Loucy (cell line): ENCODE measurements around the gene AATK.

ENCODE experiments used
- H2AFZ ChIP-seq: fragments of 200-600 bp; sonication (generic); 2 replicates; pipeline ENCODE4 v1.6.0; 2016; ENCODE audit warnings: antibody characterized with exemption, mild to moderate bottlenecking, low read length, moderate library complexity
- H3F3A ChIP-seq: fragments of 200-600 bp; 2 replicates; pipeline ENCODE4 v1.6.0; 2016; ENCODE audit warnings: antibody characterized with exemption, low read depth, mild to moderate bottlenecking
- H3K27me3 ChIP-seq: fragments of 200-600 bp; sonication (generic); 2 replicates; pipeline ENCODE4 v1.6.1; 2014; ENCODE audit warnings: low read length, mild to moderate bottlenecking; ENCODE audit not compliant: insufficient read depth, poor library complexity, severe bottlenecking
- H3K36me3 ChIP-seq: fragments of 200-600 bp; sonication (generic); 2 replicates; pipeline ENCODE4 v1.6.1; 2016; ENCODE audit warnings: low read length; ENCODE audit not compliant: insufficient read depth
- H3K4me1 ChIP-seq: fragments of 200-600 bp; sonication (generic); 2 replicates; pipeline ENCODE4 v1.5.1; 2014; ENCODE audit warnings: low read length, mild to moderate bottlenecking; ENCODE audit not compliant: insufficient read depth, poor library complexity, severe bottlenecking
- H3K4me2 ChIP-seq: fragments of 200-600 bp; sonication (generic); 2 replicates; pipeline ENCODE4 v1.6.0; 2014; ENCODE audit warnings: antibody characterized with exemption, low read length, low read depth, mild to moderate bottlenecking; ENCODE audit not compliant: poor library complexity, severe bottlenecking
- H3K4me3 ChIP-seq: fragments of 200-600 bp; sonication (generic); 2 replicates; pipeline ENCODE4 v1.5.1; 2014; ENCODE audit warnings: low read length, mild to moderate bottlenecking, mixed read lengths; ENCODE audit not compliant: poor library complexity, severe bottlenecking
- H3K79me2 ChIP-seq: fragments of 200-600 bp; sonication (generic); 2 replicates; pipeline ENCODE4 v1.6.1; 2014; ENCODE audit warnings: low read length; ENCODE audit not compliant: insufficient read depth
- H3K9ac ChIP-seq: fragments of 200-600 bp; sonication (generic); 2 replicates; pipeline ENCODE4 v1.6.0; 2014; ENCODE audit warnings: mild to moderate bottlenecking, low read depth, low read length, moderate library complexity; ENCODE audit not compliant: poor library complexity, severe bottlenecking
- H3K9me2 ChIP-seq: fragments of 200-600 bp; sonication (generic); replicated peaks from 2 replicates; pipeline ENCODE4 v1.6.1; 2016; ENCODE audit warnings: low read depth, low read length, mixed read lengths
- H3K9me3 ChIP-seq: fragments of 200-600 bp; sonication (generic); 2 replicates; pipeline ENCODE4 v1.6.1; 2014; ENCODE audit warnings: mild to moderate bottlenecking, antibody characterized with exemption, low read length, low read depth; ENCODE audit not compliant: insufficient read depth
- H4K20me1 ChIP-seq: fragments of 200-600 bp; sonication (generic); 2 replicates; pipeline ENCODE4 v1.6.0; 2014; ENCODE audit warnings: antibody characterized with exemption, low read length, mild to moderate bottlenecking; ENCODE audit not compliant: insufficient read depth, poor library complexity, severe bottlenecking
- EZH2phosphoT487 ChIP-seq: fragments of 200-600 bp; IDR thresholded peaks from 2 replicates; pipeline ENCODE4 v1.6.1; 2018; ENCODE audit warnings: antibody characterized with exemption, mild to moderate bottlenecking, moderate library complexity, borderline replicate concordance
- TF ChIP-seq, protein P1 (sequence below): fragments of 200-600 bp; sonication (generic); conservative IDR thresholded peaks from 2 replicates; pipeline ENCODE4 v1.5.1; 2014; ENCODE audit warnings: mild to moderate bottlenecking, antibody characterized with exemption, low read length

AATK gene

DNA sequence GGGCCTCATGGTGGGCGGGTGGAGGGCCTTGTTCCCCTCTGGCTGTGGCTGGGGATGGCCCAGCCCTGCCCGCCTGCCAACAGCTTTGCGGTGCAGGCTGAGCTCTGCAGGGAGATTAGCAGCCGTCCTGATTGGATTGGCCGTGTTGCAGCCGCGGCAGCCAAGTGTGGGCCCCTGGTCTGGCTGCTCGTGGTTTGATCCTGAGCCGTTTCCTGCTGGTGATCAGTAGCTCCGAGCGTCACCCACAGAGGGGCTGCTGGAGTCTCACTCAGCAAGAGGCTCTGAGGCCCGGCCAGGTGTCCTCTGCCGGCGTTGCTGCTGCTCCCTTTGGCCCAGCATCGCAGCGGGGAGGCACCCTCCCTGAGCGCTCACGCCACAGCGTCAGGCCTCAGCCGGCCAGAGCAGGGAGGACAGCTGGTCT is 98.6 kb downstream of the AATK start:
- no peaks in the 10 kb centered on the region for H4K20me1 ChIP-seq
- H3K4me3 ChIP-seq: no peak overlapping the region
- H3K27me3 ChIP-seq: no peaks in the 10 kb centered on the region
- H3K4me1 ChIP-seq: no peaks in the 10 kb centered on the region
- no peak overlapping the region for H3K9ac ChIP-seq
- no peak for TF ChIP-seq EZH2phosphoT487
- TF ChIP-seq, protein P1, sequence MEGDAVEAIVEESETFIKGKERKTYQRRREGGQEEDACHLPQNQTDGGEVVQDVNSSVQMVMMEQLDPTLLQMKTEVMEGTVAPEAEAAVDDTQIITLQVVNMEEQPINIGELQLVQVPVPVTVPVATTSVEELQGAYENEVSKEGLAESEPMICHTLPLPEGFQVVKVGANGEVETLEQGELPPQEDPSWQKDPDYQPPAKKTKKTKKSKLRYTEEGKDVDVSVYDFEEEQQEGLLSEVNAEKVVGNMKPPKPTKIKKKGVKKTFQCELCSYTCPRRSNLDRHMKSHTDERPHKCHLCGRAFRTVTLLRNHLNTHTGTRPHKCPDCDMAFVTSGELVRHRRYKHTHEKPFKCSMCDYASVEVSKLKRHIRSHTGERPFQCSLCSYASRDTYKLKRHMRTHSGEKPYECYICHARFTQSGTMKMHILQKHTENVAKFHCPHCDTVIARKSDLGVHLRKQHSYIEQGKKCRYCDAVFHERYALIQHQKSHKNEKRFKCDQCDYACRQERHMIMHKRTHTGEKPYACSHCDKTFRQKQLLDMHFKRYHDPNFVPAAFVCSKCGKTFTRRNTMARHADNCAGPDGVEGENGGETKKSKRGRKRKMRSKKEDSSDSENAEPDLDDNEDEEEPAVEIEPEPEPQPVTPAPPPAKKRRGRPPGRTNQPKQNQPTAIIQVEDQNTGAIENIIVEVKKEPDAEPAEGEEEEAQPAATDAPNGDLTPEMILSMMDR: no peak
- no peaks in the 10 kb centered on the region for H3K79me2 ChIP-seq
- no peaks in the 10 kb centered on the region for H3K9me2 ChIP-seq
- H3K9me3 ChIP-seq: no peaks in the 10 kb centered on the region
- no peaks in the 10 kb centered on the region for H3F3A ChIP-seq
- H3K4me2 ChIP-seq: no peak overlapping the region
- no peaks in the 10 kb centered on the region for H3K36me3 ChIP-seq
- H2AFZ ChIP-seq: no peak overlapping the region
